Gastrocnemius medialis (tissue), 4 donors: ENCODE data around the gene PCDHA7. TPM values are rescaled to one million over a fixed set of nuclear protein-coding genes. Genes with fewer than 3 reads are reported as not detected.

Experiments
- ATAC-seq, 2 donors: fragments of 150-250 bp; one replicate each; pipeline ENCODE4 v1.9.1; 2016
- DNase-seq, 2 donors: peaks; one replicate each; pipeline ENCODE4 v3.0.0-alpha.2; 2019
- H3K27ac ChIP-seq, 4 donors: fragments of 200-600 bp; sonication (generic); 1 replicate in 1 of 4; 2 replicates in 3 of 4; pipeline ENCODE4 v1.5.1; 2016 to 2018; ENCODE audit warnings: mild to moderate bottlenecking in 2 of 4, moderate library complexity in 1 of 4
- H3K27me3 ChIP-seq, 3 donors: fragments of 200-600 bp; sonication (generic) in 2 of 3; 1 replicate in 1 of 3; 2 replicates in 2 of 3; pipeline versions ENCODE4 v1.5.1 to v1.6.0; 2016 to 2019; ENCODE audit warnings: mild to moderate bottlenecking in 1 of 3, moderate library complexity in 1 of 3
- H3K36me3 ChIP-seq, 2 donors: fragments of 200-600 bp; sonication (generic) in 1 of 2; one replicate each; pipeline ENCODE4 v1.5.1; 2017 to 2018
- H3K4me1 ChIP-seq, 2 donors: fragments of 200-600 bp; sonication (generic) in 1 of 2; one replicate each; pipeline ENCODE4 v1.5.1; 2016 to 2017; ENCODE audit warnings: mild to moderate bottlenecking in 2 of 2
- H3K4me3 ChIP-seq, 4 donors: fragments of 200-600 bp; sonication (generic) in 3 of 4; 1 replicate in 1 of 4; 2 replicates in 3 of 4; pipeline ENCODE4 v1.5.1; 2016 to 2019; ENCODE audit warnings: mild to moderate bottlenecking in 2 of 4
- H3K9me3 ChIP-seq, 3 donors: fragments of 200-600 bp; sonication (generic) in 2 of 3; 1 replicate in 1 of 3; 2 replicates in 2 of 3; pipeline ENCODE4 v1.5.1; 2016 to 2019
- POLR2A ChIP-seq, 2 donors: fragments of 450-650 bp; IDR thresholded peaks; one replicate each; pipeline ENCODE4 v1.6.1; 2017; ENCODE audit warnings: antibody characterized with exemption in 2 of 2, mild to moderate bottlenecking in 2 of 2, moderate library complexity in 2 of 2
- in situ Hi-C, 4 donors: fragments of 200-750 bp; cut with MboI; loops; one replicate each; pipeline versions ENCODE4 v1.15.0 to v1.8.0; 2017; ENCODE audit warnings: low sequenced_read_pairs in 4 of 4
- intact Hi-C: fragments of 100-400 bp; cut with DNase I; formaldehyde crosslinking; loops from one replicate; pipeline ENCODE4 v1.15.1; 2023; ENCODE audit warnings: low total_unique reads
- total RNA-seq, 4 donors: library from RNA; depleted of rRNA; stranded (reverse); fragments of >200 nt; gene quantifications; one replicate each; pipeline versions ENCODE4 v1.1.0 to v1.2.3, GENCODE V29; 2016
- TF ChIP-seq, protein P1 (sequence below), 5 experiments: fragments of 450-650 bp in 3 of 5; fragments of 200-600 bp in 2 of 5; sonication (generic) in 2 of 5; IDR thresholded peaks in 4 of 5; conservative IDR thresholded peaks in 1 of 5; 1 replicate in 4 of 5; 2 replicates in 1 of 5; pipeline ENCODE4 v1.5.1; 2016 to 2019; ENCODE audit warnings: antibody characterized with exemption in 5 of 5, mild to moderate bottlenecking in 3 of 5, moderate library complexity in 3 of 5

PCDHA7 gene
- total RNA-seq, 4 donors from 2014 or later: 0.15 to 0.24 TPM; not detected in 2

DNA sequence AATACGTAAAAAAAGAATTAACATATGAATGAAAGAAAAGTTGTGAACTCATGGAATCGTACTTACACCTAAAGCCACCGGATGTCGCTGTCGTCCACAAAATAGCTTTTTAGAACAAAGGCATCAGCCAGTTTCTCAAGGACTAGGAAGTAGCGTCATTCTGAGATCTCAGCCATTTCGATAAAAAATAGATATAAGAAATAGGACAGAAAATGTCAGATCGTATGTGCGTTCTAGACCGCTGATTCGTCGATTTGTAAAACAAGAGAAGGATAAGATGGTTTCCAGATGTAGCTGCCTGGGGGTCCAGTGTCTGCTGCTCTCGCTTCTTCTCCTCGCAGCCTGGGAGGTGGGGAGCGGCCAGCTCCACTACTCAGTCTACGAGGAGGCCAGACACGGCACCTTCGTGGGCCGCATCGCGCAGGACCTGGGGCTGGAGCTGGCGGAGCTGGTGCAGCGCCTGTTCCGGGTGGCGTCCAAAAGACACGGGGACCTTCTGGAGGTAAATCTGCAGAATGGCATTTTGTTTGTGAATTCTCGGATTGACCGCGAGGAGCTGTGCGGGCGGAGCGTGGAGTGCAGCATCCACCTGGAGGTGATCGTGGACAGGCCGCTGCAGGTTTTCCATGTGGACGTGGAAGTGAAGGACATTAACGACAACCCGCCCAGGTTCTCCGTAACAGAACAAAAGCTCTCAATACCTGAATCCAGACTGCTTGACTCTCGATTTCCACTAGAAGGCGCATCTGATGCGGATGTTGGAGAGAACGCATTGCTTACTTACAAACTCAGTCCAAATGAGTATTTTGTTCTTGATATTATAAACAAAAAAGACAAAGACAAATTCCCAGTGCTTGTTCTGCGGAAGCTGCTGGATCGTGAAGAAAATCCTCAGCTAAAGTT, 22.0 kb downstream of the PCDHA7 start, which contains the start of gene PCDHA10:
Gene PCDHA10 (plus strand): TSS at position 126 of the 903 bp plus-strand sequence. CDS start 152 bp downstream, at position 278.
- H3K9me3 ChIP-seq: no peaks in the 10 kb centered on the region
- no peaks in the 10 kb centered on the region for H3K4me1 ChIP-seq
- no peak within 1 kb of the TSS for H3K4me3 ChIP-seq
- in situ Hi-C loops: no loop called here
- peaks cover 0 to 8% (median 0%) of the 10 kb centered on the region in 3 donors for H3K27me3 ChIP-seq
- DNase-seq (no peak), ATAC-seq (no peak)
- intact Hi-C loops: no loop called here
- no peak within 1 kb of the TSS for H3K27ac ChIP-seq
- TF ChIP-seq, protein P1, sequence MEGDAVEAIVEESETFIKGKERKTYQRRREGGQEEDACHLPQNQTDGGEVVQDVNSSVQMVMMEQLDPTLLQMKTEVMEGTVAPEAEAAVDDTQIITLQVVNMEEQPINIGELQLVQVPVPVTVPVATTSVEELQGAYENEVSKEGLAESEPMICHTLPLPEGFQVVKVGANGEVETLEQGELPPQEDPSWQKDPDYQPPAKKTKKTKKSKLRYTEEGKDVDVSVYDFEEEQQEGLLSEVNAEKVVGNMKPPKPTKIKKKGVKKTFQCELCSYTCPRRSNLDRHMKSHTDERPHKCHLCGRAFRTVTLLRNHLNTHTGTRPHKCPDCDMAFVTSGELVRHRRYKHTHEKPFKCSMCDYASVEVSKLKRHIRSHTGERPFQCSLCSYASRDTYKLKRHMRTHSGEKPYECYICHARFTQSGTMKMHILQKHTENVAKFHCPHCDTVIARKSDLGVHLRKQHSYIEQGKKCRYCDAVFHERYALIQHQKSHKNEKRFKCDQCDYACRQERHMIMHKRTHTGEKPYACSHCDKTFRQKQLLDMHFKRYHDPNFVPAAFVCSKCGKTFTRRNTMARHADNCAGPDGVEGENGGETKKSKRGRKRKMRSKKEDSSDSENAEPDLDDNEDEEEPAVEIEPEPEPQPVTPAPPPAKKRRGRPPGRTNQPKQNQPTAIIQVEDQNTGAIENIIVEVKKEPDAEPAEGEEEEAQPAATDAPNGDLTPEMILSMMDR (IDR thresholded peaks at IDR 0.05 in 4 of 5, conservative IDR thresholded peaks at IDR 0.05 in 1 of 5): peak in 1 of 5 experiments; percentile 25
- TF ChIP-seq POLR2A (IDR thresholded peaks at IDR 0.05): no peak
- H3K36me3 ChIP-seq: no peaks in the 10 kb centered on the region

DNA sequence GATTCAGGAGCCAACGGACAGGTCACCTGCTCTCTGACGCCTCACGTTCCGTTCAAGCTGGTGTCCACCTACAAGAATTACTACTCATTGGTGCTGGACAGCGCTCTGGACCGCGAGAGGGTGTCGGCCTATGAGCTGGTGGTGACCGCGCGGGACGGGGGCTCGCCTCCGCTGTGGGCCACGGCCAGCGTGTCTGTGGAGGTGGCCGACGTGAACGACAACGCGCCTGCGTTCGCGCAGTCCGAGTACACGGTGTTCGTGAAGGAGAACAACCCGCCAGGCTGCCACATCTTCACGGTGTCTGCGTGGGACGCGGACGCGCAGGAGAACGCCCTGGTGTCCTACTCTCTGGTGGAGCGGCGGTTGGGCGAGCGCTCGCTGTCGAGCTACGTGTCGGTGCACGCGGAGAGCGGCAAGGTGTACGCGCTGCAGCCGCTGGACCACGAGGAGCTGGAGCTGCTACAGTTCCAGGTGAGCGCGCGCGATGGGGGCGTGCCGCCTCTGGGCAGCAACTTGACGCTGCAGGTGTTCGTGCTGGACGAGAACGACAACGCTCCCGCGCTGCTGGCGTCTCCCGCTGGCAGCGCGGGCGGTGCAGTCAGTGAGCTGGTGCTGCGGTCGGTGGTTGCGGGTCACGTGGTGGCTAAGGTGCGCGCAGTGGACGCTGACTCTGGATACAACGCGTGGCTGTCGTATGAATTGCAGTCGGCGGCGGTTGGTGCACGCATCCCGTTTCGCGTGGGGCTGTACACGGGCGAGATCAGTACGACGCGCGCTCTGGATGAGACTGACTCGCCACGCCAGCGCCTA, 23.3 kb downstream of the PCDHA7 start:
- DNase-seq: no peak
- ATAC-seq: no peak
- H3K27ac ChIP-seq: no peak overlapping the region
- H3K4me3 ChIP-seq: no peak overlapping the region
- intact Hi-C loops (no loop called here), in situ Hi-C loops (no loop called here)
- peaks cover 0 to 8% (median 0%) of the 10 kb centered on the region in 3 donors for H3K27me3 ChIP-seq
- no peaks in the 10 kb centered on the region for H3K36me3 ChIP-seq
- H3K4me1 ChIP-seq: no peaks in the 10 kb centered on the region
- no peaks in the 10 kb centered on the region for H3K9me3 ChIP-seq
- TF ChIP-seq POLR2A (IDR thresholded peaks at IDR 0.05): no peak
- TF ChIP-seq, protein P1 (IDR thresholded peaks at IDR 0.05 in 4 of 5, conservative IDR thresholded peaks at IDR 0.05 in 1 of 5): no peak

DNA sequence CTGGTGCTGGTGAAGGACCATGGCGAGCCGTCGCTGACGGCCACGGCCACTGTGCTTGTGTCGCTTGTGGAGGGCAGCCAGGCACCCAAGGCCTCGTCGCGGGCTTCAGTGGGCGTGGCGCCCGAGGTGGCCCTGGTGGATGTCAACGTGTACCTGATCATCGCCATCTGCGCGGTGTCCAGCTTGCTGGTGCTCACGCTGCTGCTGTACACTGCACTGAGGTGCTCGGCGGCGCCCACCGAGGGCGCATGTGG, 23.8 kb downstream of the PCDHA7 start:
- DNase-seq: no peak
- Histone ChIP-seq H3K4me1 (no peaks in the 10 kb centered on the region), H3K27ac (no peak overlapping the region), H3K4me3 (no peak overlapping the region), H3K9me3 (no peaks in the 10 kb centered on the region), H3K27me3 (peaks cover 0 to 8% (median 0%) of the 10 kb centered on the region in 3 donors), H3K36me3 (no peaks in the 10 kb centered on the region)
- in situ Hi-C loops: no loop called here
- no peak for ATAC-seq
- intact Hi-C loops: no loop called here
- TF ChIP-seq, protein P1 (IDR thresholded peaks at IDR 0.05 in 4 of 5, conservative IDR thresholded peaks at IDR 0.05 in 1 of 5): no peak
- no peak for TF ChIP-seq POLR2A (IDR thresholded peaks at IDR 0.05)

DNA sequence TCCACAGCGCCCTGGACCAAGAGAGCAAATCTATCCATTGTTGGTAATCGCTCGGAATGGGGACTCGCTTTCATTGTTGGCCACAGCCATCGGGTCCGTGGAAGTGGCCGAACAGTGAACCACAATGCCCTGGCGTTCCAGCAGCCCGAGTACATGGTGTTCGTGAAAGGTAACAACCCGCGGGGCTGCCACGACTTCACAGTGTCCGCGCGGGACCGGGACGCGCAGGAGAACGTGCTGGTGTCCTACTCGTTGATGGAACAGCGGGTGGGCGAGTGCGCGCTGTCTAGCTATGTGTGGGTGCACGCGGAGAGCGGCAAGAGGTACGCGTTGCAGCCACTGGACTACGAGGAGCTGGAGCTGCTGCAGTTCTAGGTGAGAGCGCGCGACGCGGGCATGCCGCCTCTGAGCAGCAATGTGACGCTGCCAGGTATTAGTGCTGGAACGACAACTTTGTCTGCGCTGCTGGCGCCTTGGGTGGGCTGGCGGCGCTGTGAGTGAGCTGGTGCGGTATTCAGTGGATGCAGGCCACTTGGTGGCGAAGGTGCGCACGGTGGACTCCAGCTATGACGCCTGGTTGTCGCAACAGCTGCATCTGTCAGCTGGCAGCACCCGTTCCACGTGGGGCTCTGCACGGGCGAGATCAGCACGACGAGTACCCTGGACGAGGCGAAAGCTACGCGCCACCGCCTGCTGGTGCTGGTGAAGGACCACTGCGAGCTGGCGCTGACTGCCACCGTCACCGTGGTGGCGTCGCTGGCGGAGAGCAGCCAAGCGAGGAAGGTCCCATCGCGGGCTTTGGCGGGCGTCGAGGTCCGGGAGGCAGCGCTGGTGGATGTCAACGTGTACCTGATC, 28.6 kb downstream of the PCDHA7 start:
- no peak for TF ChIP-seq POLR2A (IDR thresholded peaks at IDR 0.05)
- TF ChIP-seq, protein P1 (IDR thresholded peaks at IDR 0.05 in 4 of 5, conservative IDR thresholded peaks at IDR 0.05 in 1 of 5): no peak
- no peaks in the 10 kb centered on the region for H3K9me3 ChIP-seq

More for the DNA sequence above, 28.6 kb downstream of the PCDHA7 start:
- no peak for ATAC-seq
- Histone ChIP-seq H3K27me3 (peaks cover 0 to 3% (median 0%) of the 10 kb centered on the region in 3 donors), H3K4me1 (no peaks in the 10 kb centered on the region), H3K36me3 (no peaks in the 10 kb centered on the region), H3K4me3 (no peak overlapping the region), H3K27ac (no peak overlapping the region)
- no peak for DNase-seq
- intact Hi-C loops: no loop called here
- in situ Hi-C loops: no loop called here
